HepG2 (cell line): Measurements from ENCODE around the gene G6PC3. TPM values are rescaled to one million over a fixed set of nuclear protein-coding genes. Genes with fewer than 3 reads are reported as not detected.

Experiments used
- ESRRA ChIP-seq: sonication (generic); formaldehyde crosslinking; IDR thresholded peaks from 2 replicates; pipeline ENCODE4 v1.5.1; 2020; ENCODE audit warnings: mild to moderate bottlenecking, low read depth, missing genetic modification reagents
- GTF3A ChIP-seq: sonication (generic); formaldehyde crosslinking; conservative IDR thresholded peaks from 2 replicates; pipeline ENCODE4 v1.4.0; 2020; ENCODE audit warnings: mild to moderate bottlenecking, missing genetic modification reagents
- IRF2 ChIP-seq: IDR thresholded peaks from 2 replicates; pipeline ENCODE4 v1.6.1; 2018; ENCODE audit warnings: missing genetic modification reagents, missing compliant biosample characterization
- JDP2 ChIP-seq: sonication (generic); formaldehyde crosslinking; IDR thresholded peaks from 2 replicates; pipeline ENCODE4 v1.8.1; 2022; ENCODE audit warnings: missing genetic modification reagents, borderline replicate concordance
- NFE2L2 ChIP-seq: fragments of 150-350 bp; IDR thresholded peaks from 2 replicates; pipeline ENCODE4 v1.6.1; 2014; ENCODE audit warnings: low read length
- PHF20 ChIP-seq: sonication (generic); formaldehyde crosslinking; IDR thresholded peaks from 2 replicates; pipeline ENCODE4 v1.5.0; 2020; ENCODE audit warnings: mild to moderate bottlenecking, missing genetic modification reagents
- SNAI1 ChIP-seq: sonication (generic); formaldehyde crosslinking; IDR thresholded peaks from 2 replicates; pipeline ENCODE4 v1.5.0; 2020; ENCODE audit warnings: mild to moderate bottlenecking, missing genetic modification reagents, borderline replicate concordance
- SYNCRIP ChIP-seq: fragments of 200-400 bp; formaldehyde crosslinking; IDR thresholded peaks from 2 replicates; pipeline ENCODE4 v1.6.1; 2018; ENCODE audit warnings: mild to moderate bottlenecking, low read depth, low read length; ENCODE audit not compliant: insufficient read depth
- THAP11 ChIP-seq: IDR thresholded peaks from 2 replicates; pipeline ENCODE4 v1.6.1; 2016; ENCODE audit warnings: missing biosample characterization, missing genetic modification reagents
- XRCC5 ChIP-seq: fragments of 200-400 bp; formaldehyde crosslinking; optimal IDR thresholded peaks from 2 replicates; pipeline ENCODE3; 2017; ENCODE audit warnings: mild to moderate bottlenecking, low read length
- ZFP90 ChIP-seq: sonication (generic); formaldehyde crosslinking; IDR thresholded peaks from 2 replicates; pipeline ENCODE4 v1.8.0; 2022; ENCODE audit warnings: missing genetic modification reagents, mild to moderate bottlenecking, inconsistent platforms, borderline replicate concordance
- ZNF343 ChIP-seq: sonication (generic); formaldehyde crosslinking; IDR thresholded peaks from 2 replicates; pipeline ENCODE4 v1.4.0; 2020; ENCODE audit warnings: mild to moderate bottlenecking, missing genetic modification reagents
- ZNF367 ChIP-seq: sonication (generic); formaldehyde crosslinking; IDR thresholded peaks from 2 replicates; pipeline ENCODE4 v1.4.0; 2020; ENCODE audit warnings: missing genetic modification reagents, borderline replicate concordance
- ZNF619 ChIP-seq: sonication (generic); formaldehyde crosslinking; IDR thresholded peaks from 2 replicates; pipeline ENCODE4 v1.4.0; 2020; ENCODE audit warnings: mild to moderate bottlenecking, missing genetic modification reagents
- ZNF749 ChIP-seq: sonication (generic); formaldehyde crosslinking; IDR thresholded peaks from 2 replicates; pipeline ENCODE4 v1.8.0; 2022; ENCODE audit warnings: mild to moderate bottlenecking, missing genetic modification reagents, moderate library complexity, borderline replicate concordance
- ZNF777 ChIP-seq: sonication (generic); formaldehyde crosslinking; IDR thresholded peaks from 2 replicates; pipeline ENCODE4 v1.4.0; 2020; ENCODE audit warnings: missing genetic modification reagents
- polyA plus RNA-seq, 8 experiments: library from polyadenylated mRNA; depleted of rRNA in 3 of 8; stranded (reverse) in 7 of 8; unstranded in 1 of 8; fragments of >200 nt; fragmentation: Illumina TruSeq in 4 of 8; extraction: Trizol in 4 of 8; gene quantifications; 2 replicates each; pipeline versions ENCODE4 v1.2.1 to v1.2.3, GENCODE V29; 2011 to 2016; ENCODE audit warnings: low read depth in 4 of 8, missing spikeins in 1 of 8, mixed read lengths in 1 of 8; ENCODE audit not compliant: insufficient read depth in 1 of 8
- total RNA-seq, 5 experiments: library from RNA; depleted of rRNA; stranded (reverse); fragments of >200 nt; fragmentation: Illumina TruSeq; extraction: Trizol; gene quantifications; 2 replicates each; pipeline ENCODE4 v1.2.3, GENCODE V29; 2016; ENCODE audit warnings: low read depth in 1 of 5
- TF ChIP-seq, protein P1 (sequence below): sonication (generic); formaldehyde crosslinking; IDR thresholded peaks from 2 replicates; pipeline ENCODE4 v1.5.1; 2020; ENCODE audit warnings: mild to moderate bottlenecking, missing genetic modification reagents, moderate library complexity
- TF ChIP-seq, protein P2 (sequence below): IDR thresholded peaks from 2 replicates; pipeline ENCODE4 v1.4.0; 2020; ENCODE audit warnings: mild to moderate bottlenecking, missing genetic modification reagents
- TF ChIP-seq, protein P3 (sequence below): sonication (generic); formaldehyde crosslinking; IDR thresholded peaks from 2 replicates; pipeline ENCODE4 v1.4.0; 2020; ENCODE audit warnings: missing genetic modification reagents
- TF ChIP-seq, protein P4 (sequence below): sonication (generic); formaldehyde crosslinking; IDR thresholded peaks from 2 replicates; pipeline ENCODE4 v1.4.0; 2020; ENCODE audit warnings: missing genetic modification reagents, mild to moderate bottlenecking, borderline replicate concordance

G6PC3 gene
- total and polyA plus RNA-seq, 2 of the 13 experiments (the other 11 are each of a cell fraction or from before 2014, with no cell fraction given), result 38.5 to 75.8 TPM

DNA sequence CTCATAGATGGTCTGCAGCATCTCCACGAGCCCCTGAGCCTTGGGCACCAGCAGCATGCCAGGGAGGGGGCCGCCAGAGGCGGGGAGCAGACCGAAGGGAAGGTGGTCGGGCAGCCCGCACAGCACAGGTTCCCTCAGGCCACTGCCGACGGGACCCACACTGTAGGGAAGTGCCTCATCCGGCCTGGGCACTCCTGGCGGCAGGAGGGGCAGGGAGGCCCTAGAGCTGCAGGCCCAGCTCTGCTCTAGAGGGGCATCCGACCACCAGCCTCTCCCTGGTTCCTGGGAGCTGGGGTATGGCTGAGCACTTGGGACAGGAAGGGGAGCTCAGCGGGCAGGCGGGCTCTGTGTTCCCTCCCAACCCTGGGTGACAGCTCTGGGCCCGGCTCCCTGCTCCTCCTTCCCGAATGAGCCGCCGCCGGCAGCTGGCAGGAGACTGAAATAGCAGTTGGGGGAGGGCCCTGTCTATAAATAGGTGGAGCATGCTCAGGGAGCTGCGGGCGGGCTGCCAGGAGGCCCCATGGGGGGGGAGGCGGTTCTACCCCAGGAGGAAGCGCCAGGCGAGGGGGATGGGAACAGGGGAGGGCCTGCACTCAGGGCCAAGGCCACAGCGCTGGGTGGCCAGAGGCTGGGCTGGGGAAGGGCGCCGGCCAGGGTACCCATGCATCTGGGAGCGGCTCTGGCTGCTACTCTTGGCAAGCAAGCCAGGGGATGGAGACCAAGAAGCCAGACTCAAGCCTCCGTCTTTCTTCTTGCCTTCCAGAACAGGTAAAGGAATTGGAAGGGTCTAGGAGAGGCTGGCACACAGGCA, 40.5 kb downstream of the G6PC3 start (continued):
- TF ChIP-seq ZFP90, result peak; percentile 98
- no peak for TF ChIP-seq ZNF367 (CRISPR knock-in tag)
- TF ChIP-seq, protein P1, sequence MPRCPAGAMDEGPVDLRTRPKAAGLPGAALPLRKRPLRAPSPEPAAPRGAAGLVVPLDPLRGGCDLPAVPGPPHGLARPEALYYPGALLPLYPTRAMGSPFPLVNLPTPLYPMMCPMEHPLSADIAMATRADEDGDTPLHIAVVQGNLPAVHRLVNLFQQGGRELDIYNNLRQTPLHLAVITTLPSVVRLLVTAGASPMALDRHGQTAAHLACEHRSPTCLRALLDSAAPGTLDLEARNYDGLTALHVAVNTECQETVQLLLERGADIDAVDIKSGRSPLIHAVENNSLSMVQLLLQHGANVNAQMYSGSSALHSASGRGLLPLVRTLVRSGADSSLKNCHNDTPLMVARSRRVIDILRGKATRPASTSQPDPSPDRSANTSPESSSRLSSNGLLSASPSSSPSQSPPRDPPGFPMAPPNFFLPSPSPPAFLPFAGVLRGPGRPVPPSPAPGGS (CRISPR knock-in tag), result peak; percentile 95
- TF ChIP-seq, protein P2, sequence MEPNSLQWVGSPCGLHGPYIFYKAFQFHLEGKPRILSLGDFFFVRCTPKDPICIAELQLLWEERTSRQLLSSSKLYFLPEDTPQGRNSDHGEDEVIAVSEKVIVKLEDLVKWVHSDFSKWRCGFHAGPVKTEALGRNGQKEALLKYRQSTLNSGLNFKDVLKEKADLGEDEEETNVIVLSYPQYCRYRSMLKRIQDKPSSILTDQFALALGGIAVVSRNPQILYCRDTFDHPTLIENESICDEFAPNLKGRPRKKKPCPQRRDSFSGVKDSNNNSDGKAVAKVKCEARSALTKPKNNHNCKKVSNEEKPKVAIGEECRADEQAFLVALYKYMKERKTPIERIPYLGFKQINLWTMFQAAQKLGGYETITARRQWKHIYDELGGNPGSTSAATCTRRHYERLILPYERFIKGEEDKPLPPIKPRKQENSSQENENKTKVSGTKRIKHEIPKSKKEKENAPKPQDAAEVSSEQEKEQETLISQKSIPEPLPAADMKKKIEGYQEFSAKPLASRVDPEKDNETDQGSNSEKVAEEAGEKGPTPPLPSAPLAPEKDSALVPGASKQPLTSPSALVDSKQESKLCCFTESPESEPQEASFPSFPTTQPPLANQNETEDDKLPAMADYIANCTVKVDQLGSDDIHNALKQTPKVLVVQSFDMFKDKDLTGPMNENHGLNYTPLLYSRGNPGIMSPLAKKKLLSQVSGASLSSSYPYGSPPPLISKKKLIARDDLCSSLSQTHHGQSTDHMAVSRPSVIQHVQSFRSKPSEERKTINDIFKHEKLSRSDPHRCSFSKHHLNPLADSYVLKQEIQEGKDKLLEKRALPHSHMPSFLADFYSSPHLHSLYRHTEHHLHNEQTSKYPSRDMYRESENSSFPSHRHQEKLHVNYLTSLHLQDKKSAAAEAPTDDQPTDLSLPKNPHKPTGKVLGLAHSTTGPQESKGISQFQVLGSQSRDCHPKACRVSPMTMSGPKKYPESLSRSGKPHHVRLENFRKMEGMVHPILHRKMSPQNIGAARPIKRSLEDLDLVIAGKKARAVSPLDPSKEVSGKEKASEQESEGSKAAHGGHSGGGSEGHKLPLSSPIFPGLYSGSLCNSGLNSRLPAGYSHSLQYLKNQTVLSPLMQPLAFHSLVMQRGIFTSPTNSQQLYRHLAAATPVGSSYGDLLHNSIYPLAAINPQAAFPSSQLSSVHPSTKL (CRISPR knock-in tag), result peak; percentile 95
- 0 out of 2 replicates have a peak, but pooled peaks have one; percentile 57 for TF ChIP-seq ZNF777
- TF ChIP-seq IRF2 (CRISPR knock-in tag), result peak; percentile 92
- peak; percentile 82 for TF ChIP-seq THAP11
- no peak; the same call in 1 of the 2 replicates for TF ChIP-seq JDP2 (CRISPR knock-in tag)
- TF ChIP-seq PHF20 (CRISPR knock-in tag), result peak; percentile 74
- TF ChIP-seq ZNF343 (CRISPR knock-in tag), result peak; percentile 89; the same call in 1 of the 2 replicates
- TF ChIP-seq ZNF749, result peak; percentile 93
- TF ChIP-seq SYNCRIP, result no peak
- TF ChIP-seq ESRRA (CRISPR knock-in tag), result peak; percentile 94
- TF ChIP-seq, protein P3, sequence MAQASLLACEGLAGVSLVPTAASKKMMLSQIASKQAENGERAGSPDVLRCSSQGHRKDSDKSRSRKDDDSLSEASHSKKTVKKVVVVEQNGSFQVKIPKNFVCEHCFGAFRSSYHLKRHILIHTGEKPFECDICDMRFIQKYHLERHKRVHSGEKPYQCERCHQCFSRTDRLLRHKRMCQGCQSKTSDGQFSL (CRISPR knock-in tag), result peak; percentile 99
- TF ChIP-seq ZNF619 (CRISPR knock-in tag), result peak; percentile 98
- TF ChIP-seq GTF3A (CRISPR knock-in tag), result 0 out of 2 replicates have a peak, but pooled peaks have one; percentile 72
- TF ChIP-seq NFE2L2, result no peak; the same call in 1 of the 2 replicates
- TF ChIP-seq, protein P4, sequence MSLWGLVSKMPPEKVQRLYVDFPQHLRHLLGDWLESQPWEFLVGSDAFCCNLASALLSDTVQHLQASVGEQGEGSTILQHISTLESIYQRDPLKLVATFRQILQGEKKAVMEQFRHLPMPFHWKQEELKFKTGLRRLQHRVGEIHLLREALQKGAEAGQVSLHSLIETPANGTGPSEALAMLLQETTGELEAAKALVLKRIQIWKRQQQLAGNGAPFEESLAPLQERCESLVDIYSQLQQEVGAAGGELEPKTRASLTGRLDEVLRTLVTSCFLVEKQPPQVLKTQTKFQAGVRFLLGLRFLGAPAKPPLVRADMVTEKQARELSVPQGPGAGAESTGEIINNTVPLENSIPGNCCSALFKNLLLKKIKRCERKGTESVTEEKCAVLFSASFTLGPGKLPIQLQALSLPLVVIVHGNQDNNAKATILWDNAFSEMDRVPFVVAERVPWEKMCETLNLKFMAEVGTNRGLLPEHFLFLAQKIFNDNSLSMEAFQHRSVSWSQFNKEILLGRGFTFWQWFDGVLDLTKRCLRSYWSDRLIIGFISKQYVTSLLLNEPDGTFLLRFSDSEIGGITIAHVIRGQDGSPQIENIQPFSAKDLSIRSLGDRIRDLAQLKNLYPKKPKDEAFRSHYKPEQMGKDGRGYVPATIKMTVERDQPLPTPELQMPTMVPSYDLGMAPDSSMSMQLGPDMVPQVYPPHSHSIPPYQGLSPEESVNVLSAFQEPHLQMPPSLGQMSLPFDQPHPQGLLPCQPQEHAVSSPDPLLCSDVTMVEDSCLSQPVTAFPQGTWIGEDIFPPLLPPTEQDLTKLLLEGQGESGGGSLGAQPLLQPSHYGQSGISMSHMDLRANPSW, result peak; percentile 98
- TF ChIP-seq XRCC5, result peak; percentile 95
- TF ChIP-seq SNAI1, result peak; percentile 97; the same call in 1 of the 2 replicates
